NCI-H2196 (cell line): ENCODE data around the gene SMG9.
A peak's percentile ranks its signal among the peaks of the same experiment; 100 is the strongest.

Experiments
- DNase-seq: peaks from one replicate; lab custom pipeline; 2025; ENCODE audit not compliant: unreplicated experiment; lab: John Stamatoyannopoulos, UW

Gene SMG9

DNA sequence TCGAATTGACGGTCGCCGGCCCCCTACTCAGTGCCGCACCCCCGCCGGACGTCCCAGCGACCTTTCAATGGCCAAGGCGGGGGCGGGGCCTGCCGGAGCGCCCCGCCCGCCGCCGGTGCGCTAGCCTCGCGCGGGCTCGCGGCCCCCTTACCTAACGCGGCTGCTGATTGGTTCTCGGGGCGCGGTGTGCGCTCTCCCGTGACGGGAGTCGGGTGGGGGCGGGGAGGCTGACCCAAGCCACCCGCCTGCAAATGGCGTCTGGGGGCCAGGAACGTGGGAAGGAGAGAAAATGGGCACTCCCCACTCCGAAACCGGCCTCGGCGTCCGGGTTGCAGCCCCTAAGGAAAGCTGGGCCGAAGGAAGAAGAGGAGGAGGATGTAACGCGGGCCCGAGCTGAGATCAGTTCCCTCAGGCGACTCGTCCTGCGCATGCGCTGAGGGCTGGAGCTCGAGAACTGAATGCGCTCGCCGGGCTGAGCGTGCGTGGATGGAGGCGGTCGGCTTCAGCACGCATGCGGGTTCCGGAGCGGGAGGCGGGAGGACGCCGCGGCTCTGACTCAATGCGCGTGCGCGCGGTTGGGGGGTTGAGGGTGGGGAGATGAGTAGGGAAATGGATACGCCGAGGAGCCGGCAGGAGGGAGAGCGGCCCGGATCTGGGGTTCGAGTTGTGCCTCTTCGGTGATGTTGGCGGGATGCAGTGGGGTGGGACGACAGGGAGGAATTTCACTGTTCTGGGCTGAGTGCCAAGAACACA, at the start of gene SMG9:
Gene SMG9, minus strand, starts transcription at position 460 of the 753 bp plus-strand sequence. CDS start 4,221 bp downstream, outside the sequence.
- DNase-seq = peak; percentile 99

GRCh38 chr19:43804432-43804831, 49.7 kb upstream of the SMG9 start:
- DNase-seq = no peak

- DNase-seq = no peak
Observed at GRCh38 chr19:43802216-43802951, 47.6 kb upstream of the SMG9 start, which contains the start of gene LYPD5. TSS of gene LYPD5 (minus strand) at chr19:43802447. CDS start at chr19:43802380, 67 bp downstream.

- DNase-seq = no peak
Observed at GRCh38 chr19:43799502-43800142, 44.9 kb upstream of the SMG9 start.

DNA sequence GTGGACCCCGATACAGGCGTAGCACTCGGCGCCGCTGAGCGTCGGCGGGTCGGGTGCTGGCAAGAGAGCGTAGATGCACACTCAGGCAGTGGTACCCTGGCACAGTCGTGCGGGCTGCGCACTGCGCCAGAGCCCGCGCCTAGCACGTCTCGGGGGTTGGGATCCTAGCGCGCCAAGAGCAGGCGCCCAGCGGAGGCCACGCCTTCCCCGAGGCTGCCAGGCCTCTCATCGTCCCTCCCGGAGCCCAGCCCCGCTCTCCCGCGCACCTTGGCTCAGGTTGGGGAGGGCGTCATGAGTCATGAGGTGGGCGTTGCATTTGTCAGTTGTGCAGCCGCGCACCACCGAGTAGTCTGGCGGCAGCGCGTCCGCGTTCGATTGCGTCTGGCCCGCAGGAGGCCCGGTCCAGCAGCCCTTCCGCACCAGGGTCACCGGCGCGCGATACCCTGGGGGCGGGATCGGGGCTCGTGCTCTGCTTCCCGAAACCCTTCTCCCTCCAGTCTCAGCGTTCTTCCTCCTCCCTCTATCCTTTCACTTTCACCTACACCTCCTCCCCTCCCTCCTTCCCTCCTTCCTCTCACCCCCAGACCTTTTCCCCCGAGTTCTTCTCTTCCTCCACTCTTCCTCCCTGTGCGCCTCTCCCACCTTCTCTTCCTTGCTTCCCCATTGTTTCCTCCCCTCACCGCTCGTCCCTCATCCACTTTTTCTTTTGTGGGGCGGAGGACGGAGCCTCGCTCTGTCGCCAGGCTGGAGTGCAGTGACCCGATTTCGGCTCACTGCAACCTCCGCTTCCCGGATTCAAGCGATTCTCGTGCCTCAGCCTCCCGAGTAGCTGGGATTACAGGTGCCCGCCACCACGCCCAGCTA, 44.0 kb upstream of the SMG9 start:
- DNase-seq = peak; percentile 94

DNA sequence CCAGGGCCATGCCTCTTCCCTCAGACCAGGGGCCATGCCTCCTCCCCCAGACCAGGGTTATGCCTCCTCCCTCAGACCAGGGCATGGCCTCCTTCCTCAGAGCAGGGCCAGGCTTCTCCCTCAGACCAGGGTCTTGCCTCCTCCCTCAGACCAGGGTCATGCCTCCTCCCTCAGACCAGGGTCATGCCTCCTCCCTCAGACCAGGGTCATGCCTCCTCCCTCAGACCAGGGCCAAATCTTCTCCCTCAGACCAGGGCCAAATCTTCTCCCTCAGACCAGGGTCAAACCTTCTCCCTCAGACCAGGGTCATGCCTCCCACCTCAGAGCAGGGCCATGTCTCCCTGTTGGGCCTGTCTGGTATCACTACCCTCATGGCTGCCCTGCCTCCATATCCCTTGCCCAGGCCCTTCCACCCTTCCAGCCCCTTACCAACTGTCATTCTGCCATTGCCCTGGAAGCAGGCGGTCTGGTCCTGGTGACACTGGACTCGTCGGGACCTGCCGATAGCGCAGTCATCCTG, 43.3 kb upstream of the SMG9 start:
- DNase-seq = no peak

DNA sequence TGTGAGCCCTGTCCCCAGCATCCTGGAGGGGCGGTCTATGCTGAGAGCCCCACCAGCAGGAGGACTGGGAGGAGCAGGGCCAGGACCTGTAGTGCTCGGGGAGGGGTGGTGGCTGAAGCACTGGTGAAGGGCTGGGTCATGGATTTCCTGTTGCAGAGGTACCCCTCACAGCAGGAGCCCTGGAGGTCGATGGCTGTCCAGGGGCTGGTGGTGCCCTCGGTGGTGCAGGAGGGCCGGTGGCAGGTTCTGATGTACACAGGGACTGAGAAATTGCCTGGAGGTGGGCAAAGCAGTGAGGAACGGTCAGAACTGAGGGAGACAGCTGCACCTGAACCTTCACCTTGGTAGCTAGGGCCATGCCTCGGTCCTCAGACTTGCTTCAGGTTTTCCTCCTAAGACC, 42.8 kb upstream of the SMG9 start:
- DNase-seq = no peak

- DNase-seq = no peak
Observed at GRCh38 chr19:43797118-43797517, 42.4 kb upstream of the SMG9 start.

DNA sequence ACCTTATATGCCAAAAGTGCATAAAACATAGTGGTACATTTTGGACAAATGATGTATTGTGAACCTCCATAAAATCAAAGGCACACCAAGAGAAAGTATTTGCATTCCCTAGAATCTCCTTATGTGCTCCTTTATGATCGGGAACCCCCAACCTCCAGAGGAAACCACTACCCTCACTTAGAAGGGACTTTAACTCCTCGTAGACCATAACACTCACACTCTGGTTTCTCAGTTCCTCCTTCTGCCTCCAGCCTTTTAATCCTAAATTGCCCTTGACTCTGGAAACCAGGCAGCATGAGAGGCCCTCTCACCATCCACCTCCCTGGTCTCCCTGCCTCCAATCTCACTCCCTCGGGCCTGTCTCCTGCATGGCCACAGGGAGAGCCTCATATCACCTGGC, 35.8 kb upstream of the SMG9 start:
- DNase-seq = no peak

DNA sequence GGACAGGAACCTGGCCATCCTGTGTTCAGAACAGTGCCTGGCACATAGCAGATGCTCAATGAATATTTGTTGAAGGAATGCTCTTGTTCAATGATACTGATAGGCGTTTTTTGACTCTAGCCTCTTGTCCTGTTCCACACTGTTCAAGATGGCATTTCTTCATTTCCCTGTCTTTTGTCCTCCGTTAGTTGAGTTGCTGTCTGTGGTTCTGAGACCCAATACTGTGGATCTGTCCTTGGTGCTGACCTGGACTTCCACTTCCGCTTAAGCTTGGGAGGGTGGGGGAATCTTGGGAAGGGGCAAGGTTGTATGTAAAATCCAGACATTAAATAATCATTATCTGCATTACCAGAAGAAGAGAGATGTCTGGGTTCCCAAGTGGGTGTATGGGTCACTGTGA, 34.3 kb upstream of the SMG9 start:
- no peak for DNase-seq

- DNase-seq = no peak
Observed at GRCh38 chr19:43786665-43787064, 31.9 kb upstream of the SMG9 start.

DNA sequence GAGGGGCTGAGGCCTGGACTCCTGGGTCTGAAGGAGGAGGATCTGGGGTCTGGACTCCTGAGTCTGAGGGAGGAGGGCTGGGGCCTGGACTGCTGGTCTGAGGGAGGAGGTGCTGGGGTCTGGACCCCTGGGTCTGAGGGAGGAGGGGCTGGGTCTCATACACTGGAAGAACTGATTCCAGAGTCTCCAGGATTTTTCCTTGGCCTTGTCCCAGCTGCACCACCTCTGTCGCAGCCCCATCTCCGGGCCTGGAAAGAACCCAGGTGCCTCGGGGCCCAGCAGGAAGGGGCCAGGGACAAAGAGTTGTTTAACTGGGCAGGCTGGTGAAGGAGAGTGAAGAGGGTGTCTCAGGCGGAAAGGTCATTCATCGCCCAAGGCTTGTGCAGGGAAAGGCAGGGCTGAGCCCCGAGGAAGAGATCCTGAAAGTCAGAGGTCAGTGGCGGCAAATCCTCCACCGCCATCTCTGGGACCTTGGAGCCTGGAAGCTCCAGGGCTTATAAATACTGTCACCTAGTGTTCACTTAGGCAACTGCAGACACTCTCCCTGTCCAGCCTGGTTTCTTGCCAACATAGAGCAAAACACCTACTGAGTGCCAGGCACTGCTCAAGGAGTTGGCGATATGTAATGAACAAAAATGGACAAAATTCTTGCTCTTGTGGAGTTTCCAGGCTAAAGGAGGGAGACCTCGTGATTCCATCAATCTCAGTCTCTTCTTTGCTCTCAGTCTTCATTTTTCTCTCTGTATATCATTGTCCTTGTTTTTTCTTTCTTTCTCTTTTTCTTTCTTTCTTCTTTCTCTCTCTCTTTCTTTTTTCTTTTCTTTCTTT, 30.4 kb upstream of the SMG9 start:
- peak; percentile 88 for DNase-seq

- DNase-seq = peak; percentile 69
Observed at GRCh38 chr19:43784241-43784980, 29.6 kb upstream of the SMG9 start.

DNA sequence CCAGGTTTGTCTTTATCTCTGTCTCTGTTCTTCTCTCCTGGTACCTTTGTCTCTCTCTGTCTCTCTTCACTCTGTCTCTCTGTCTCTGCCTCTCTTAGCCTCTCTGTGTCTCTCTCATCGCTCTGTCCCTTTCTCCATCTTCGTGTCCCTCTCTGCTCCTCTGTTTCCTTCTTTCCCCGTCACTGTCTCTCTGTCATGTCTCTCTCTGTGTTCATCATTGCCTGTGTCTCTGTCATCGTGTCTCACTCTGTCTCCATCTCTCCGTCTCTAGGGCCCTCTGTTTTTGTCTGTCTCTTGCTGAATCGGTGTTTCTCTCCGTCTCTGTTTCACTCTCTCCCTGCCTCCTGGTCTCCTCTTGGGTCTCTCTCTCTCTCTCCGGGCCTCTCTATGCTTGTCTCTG, 28.9 kb upstream of the SMG9 start:
- no peak for DNase-seq

- no peak for DNase-seq
Observed at GRCh38 chr19:43782689-43783231, 28.0 kb upstream of the SMG9 start.

DNA sequence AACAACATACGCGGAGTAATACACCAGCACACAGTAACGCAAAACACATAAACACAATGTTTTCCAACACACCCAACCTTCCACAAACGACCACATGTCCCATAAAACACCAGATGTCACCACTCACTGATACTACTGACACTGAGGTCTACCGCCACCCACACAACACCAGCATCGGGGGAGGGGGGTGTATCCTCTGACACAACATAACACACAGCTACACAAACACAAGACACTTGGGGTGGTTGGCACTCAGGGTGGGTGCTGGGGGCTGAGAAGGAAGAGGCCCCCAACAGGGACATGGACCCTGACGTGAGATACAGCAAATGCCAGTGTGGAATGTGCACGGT, 27.5 kb upstream of the SMG9 start:
- DNase-seq = no peak

- no peak for DNase-seq
Observed at GRCh38 chr19:43781630-43782310, 27.0 kb upstream of the SMG9 start.
